MCF 10A (cell line): Measurements from ENCODE around the gene C10orf105. TPM values are rescaled to one million over a fixed set of nuclear protein-coding genes. Genes with fewer than 3 reads are reported as not detected.
A peak's percentile ranks its signal among the peaks of the same experiment; 100 is the strongest.

Experiments used
- BruUV-seq: library from RNA; stranded (reverse); fragments of 400-500 nt; replicated peaks from 2 replicates; lab custom pipeline; 2021; lab: Mats Ljungman, UMichigan
- CTCF ChIA-PET: fragments of 300-600 bp; sonication (Branson Sonifier 250); formaldehyde crosslinking; extraction: SDS; loops from one replicate; lab custom pipeline; 2021; ENCODE audit warnings: antibody characterized with exemption, inconsistent platforms; lab: Yijun Ruan, JAX
- POLR2A ChIA-PET: fragments of 300-600, 350-650 bp; sonication (Branson Sonifier 250); formaldehyde crosslinking; extraction: SDS; loops from one replicate; lab custom pipeline; 2020; ENCODE audit warnings: antibody characterized with exemption, inconsistent platforms; lab: Yijun Ruan, JAX
- DNase-seq: peaks from one replicate; pipeline ENCODE4 v3.0.0-alpha.2; 2018; ENCODE audit not compliant: unreplicated experiment
- H3K27ac Mint-ChIP-seq: one replicate; pipeline ENCODE4 v1.8.0; 2022; ENCODE audit warnings: mild to moderate bottlenecking, low read depth, mixed read lengths; ENCODE audit not compliant: unreplicated experiment
- H3K27me3 Mint-ChIP-seq: one replicate; pipeline ENCODE4 v1.8.0; 2022; ENCODE audit warnings: mixed read lengths; ENCODE audit not compliant: insufficient read depth, unreplicated experiment
- H3K36me3 Mint-ChIP-seq: one replicate; pipeline ENCODE4 v1.8.0; 2022; ENCODE audit warnings: mild to moderate bottlenecking, moderate library complexity, mixed read lengths; ENCODE audit not compliant: insufficient read depth, unreplicated experiment
- H3K4me1 Mint-ChIP-seq: one replicate; pipeline ENCODE4 v1.8.0; 2022; ENCODE audit warnings: mixed read lengths; ENCODE audit not compliant: insufficient read depth, unreplicated experiment
- H3K4me3 Mint-ChIP-seq: one replicate; pipeline ENCODE4 v1.8.0; 2022; ENCODE audit warnings: mild to moderate bottlenecking, moderate library complexity, mixed read lengths; ENCODE audit not compliant: unreplicated experiment
- H3K9me3 Mint-ChIP-seq: one replicate; pipeline ENCODE4 v1.8.0; 2022; ENCODE audit warnings: mixed read lengths; ENCODE audit not compliant: unreplicated experiment
- CTCF ChIP-seq: fragments of 200-600 bp; IDR thresholded peaks from one replicate; pipeline ENCODE4 v1.8.0; 2022; ENCODE audit warnings: antibody characterized with exemption, mild to moderate bottlenecking; ENCODE audit not compliant: unreplicated experiment
- intact Hi-C: fragments of 100-400 bp; cut with micrococcal nuclease; formaldehyde crosslinking; loops from 2 replicates; pipeline ENCODE4 v1.14.1; 2022
- total RNA-seq: library from RNA; stranded (reverse); gene quantifications from 2 replicates; pipeline ENCODE4 v1.2.3, GENCODE V29; 2022

C10orf105 gene
- total RNA-seq, 1 experiment from 2014 or later = not detected

- no peak overlapping the region for H3K27ac Mint-ChIP-seq
- H3K4me3 Mint-ChIP-seq = no peak overlapping the region
- TF ChIP-seq CTCF = no peak
- POLR2A ChIA-PET = interaction anchor here (0.7 to 2.6 kb wide), 2 partner anchors 40 to 46 kb away, joined by 4 to 5 read pairs; partner anchors contain the start of gene VSIR
- DNase-seq = no peak
- CTCF ChIA-PET = interaction anchor here (0.7 kb wide), 1 partner anchor 72 kb away, joined by 3 read pairs; no protein-coding TSS in a partner anchor
- no peaks in the 10 kb centered on the region for H3K9me3 Mint-ChIP-seq
- no TSS peak for BruUV-seq
- H3K27me3 Mint-ChIP-seq = no peaks in the 10 kb centered on the region
- peaks cover 18% of the 10 kb centered on the region for H3K4me1 Mint-ChIP-seq
- no peaks in the 10 kb centered on the region for H3K36me3 Mint-ChIP-seq
- intact Hi-C loops = loop anchor here (5.0 kb wide), 2 partner anchors 40 to 85 kb away; no protein-coding TSS in a partner anchor
Observed at GRCh38 chr10:71727105-71727737, 7.6 kb upstream of the C10orf105 start.

GRCh38 chr10:71726580-71727104 is 7.1 kb upstream of the C10orf105 start:
- no peaks in the 10 kb centered on the region for H3K9me3 Mint-ChIP-seq
- no TSS peak for BruUV-seq
- peaks cover 18% of the 10 kb centered on the region for H3K4me1 Mint-ChIP-seq
- no peak overlapping the region for H3K4me3 Mint-ChIP-seq
- H3K27ac Mint-ChIP-seq = no peak overlapping the region
- ChIA-PET POLR2A (interaction anchor here (0.7 kb wide), 1 partner anchor 40 kb away, joined by 4 read pairs; no protein-coding TSS in a partner anchor), CTCF (interaction anchor here (0.7 to 1.0 kb wide), 2 partner anchors 28 to 73 kb away, joined by 3 to 5 read pairs; no protein-coding TSS in a partner anchor)
- H3K27me3 Mint-ChIP-seq = no peaks in the 10 kb centered on the region
- DNase-seq = no peak
- TF ChIP-seq CTCF = no peak
- H3K36me3 Mint-ChIP-seq = no peaks in the 10 kb centered on the region
- intact Hi-C loops = loop anchor here (5.0 kb wide), 2 partner anchors 41 to 86 kb away; no protein-coding TSS in a partner anchor

GRCh38 chr10:71725998-71726579 is 6.5 kb upstream of the C10orf105 start:
- no peaks in the 10 kb centered on the region for H3K36me3 Mint-ChIP-seq
- no peak overlapping the region for H3K4me3 Mint-ChIP-seq
- H3K4me1 Mint-ChIP-seq = peaks cover 18% of the 10 kb centered on the region
- no TSS peak for BruUV-seq
- TF ChIP-seq CTCF = peak; percentile 46
- intact Hi-C loops = loop anchor here (5.0 kb wide), 2 partner anchors 41 to 86 kb away; no protein-coding TSS in a partner anchor
- ChIA-PET CTCF (interaction anchor here (0.7 to 1.0 kb wide), 3 partner anchors 11 to 27 kb away, joined by 3 to 5 read pairs (median 4); no protein-coding TSS in a partner anchor), POLR2A (interaction anchor here (0.6 kb wide), 1 partner anchor 169 kb away, joined by 3 read pairs; no protein-coding TSS in a partner anchor)
- no peak overlapping the region for H3K27ac Mint-ChIP-seq
- H3K27me3 Mint-ChIP-seq = no peaks in the 10 kb centered on the region
- DNase-seq = peak; percentile 50
- no peaks in the 10 kb centered on the region for H3K9me3 Mint-ChIP-seq

- intact Hi-C loops = loop anchor here (5.0 kb wide), 2 partner anchors 42 to 87 kb away; no protein-coding TSS in a partner anchor
- Mint-ChIP-seq H3K27me3 (no peaks in the 10 kb centered on the region), H3K4me1 (peaks cover 18% of the 10 kb centered on the region), H3K9me3 (no peaks in the 10 kb centered on the region), H3K27ac (no peak overlapping the region), H3K4me3 (no peak overlapping the region), H3K36me3 (no peaks in the 10 kb centered on the region)
- ChIA-PET CTCF (interaction anchor here (0.7 to 1.0 kb wide), 2 partner anchors 12 kb away, joined by 3 to 4 read pairs; no protein-coding TSS in a partner anchor), POLR2A (no interaction called here)
- TF ChIP-seq CTCF = no peak
- no TSS peak for BruUV-seq
- DNase-seq = no peak
Observed at GRCh38 chr10:71725249-71725648, 5.7 kb upstream of the C10orf105 start.
